OCI-LY7 (cell line): ENCODE results near the gene NAT16. TPM values are rescaled to one million over a fixed set of nuclear protein-coding genes. Genes with fewer than 3 reads are reported as not detected.

Experiments used
- BruUV-seq: library from RNA; stranded (reverse); fragments of 400-500 nt; replicated peaks from 2 replicates; lab custom pipeline; 2021; lab: Mats Ljungman, UMichigan
- CTCF ChIA-PET: fragments of 300-600 bp; sonication (Branson Sonifier 250); formaldehyde crosslinking; loops from one replicate; lab custom pipeline; 2022; ENCODE audit warnings: antibody characterized with exemption; ENCODE audit not compliant: unreplicated experiment; lab: Charles Lee
- POLR2A ChIA-PET: fragments of 300-600 bp; sonication (Branson Sonifier 250); formaldehyde crosslinking; loops from one replicate; lab custom pipeline; 2022; ENCODE audit warnings: antibody characterized with exemption; lab: Charles Lee
- DNase-seq: peaks from one replicate; pipeline ENCODE4 v3.0.0-alpha.2; 2015; ENCODE audit warnings: low spot score
- H2AFZ ChIP-seq: fragments of 200-600 bp; sonication (generic), shearing (Covaris generic); 2 replicates; pipeline ENCODE4 v1.6.1; 2014; ENCODE audit warnings: mild to moderate bottlenecking, antibody characterized with exemption, low read length, moderate library complexity
- H3K27ac ChIP-seq: fragments of 200-600 bp; sonication (generic); 2 replicates; pipeline ENCODE4 v1.5.1; 2014; ENCODE audit warnings: mixed run types, low read depth, mild to moderate bottlenecking, moderate library complexity, low read length, inconsistent platforms; ENCODE audit not compliant: poor library complexity, severe bottlenecking
- H3K36me3 ChIP-seq: fragments of 200-600 bp; sonication (generic); 2 replicates; pipeline ENCODE4 v1.6.1; 2014; ENCODE audit warnings: mild to moderate bottlenecking, antibody characterized with exemption, low read length, moderate library complexity, mixed read lengths; ENCODE audit not compliant: insufficient read depth
- H3K4me1 ChIP-seq: fragments of 200-600 bp; sonication (generic); 2 replicates; pipeline ENCODE4 v1.5.1; 2014; ENCODE audit warnings: mild to moderate bottlenecking, low read length; ENCODE audit not compliant: insufficient read depth, poor library complexity, severe bottlenecking
- H3K4me2 ChIP-seq: fragments of 200-600 bp; sonication (generic); 2 replicates; pipeline ENCODE4 v1.6.1; 2014; ENCODE audit warnings: mild to moderate bottlenecking, low read length
- H3K4me3 ChIP-seq: fragments of 200-600 bp; sonication (generic); 2 replicates; pipeline ENCODE4 v1.5.1; 2014; ENCODE audit warnings: mild to moderate bottlenecking, low read depth, low read length; ENCODE audit not compliant: poor library complexity, severe bottlenecking
- H3K79me2 ChIP-seq: fragments of 200-600 bp; sonication (generic); 2 replicates; pipeline ENCODE4 v1.6.1; 2016; ENCODE audit warnings: low read depth, mild to moderate bottlenecking, low read length, moderate library complexity, mixed read lengths; ENCODE audit not compliant: insufficient read depth
- H3K9me2 ChIP-seq: fragments of 200-600 bp; sonication (generic); 2 replicates; pipeline ENCODE4 v1.6.1; 2016; ENCODE audit warnings: mild to moderate bottlenecking, low read length, mixed read lengths; ENCODE audit not compliant: insufficient read depth
- H3K9me3 ChIP-seq: fragments of 200-600 bp; sonication (generic); 2 replicates; pipeline ENCODE4 v1.6.1; 2014; ENCODE audit warnings: mild to moderate bottlenecking, mixed run types, low read length, mixed read lengths
- H4K20me1 ChIP-seq: fragments of 200-600 bp; sonication (generic); 2 replicates; pipeline ENCODE4 v1.6.1; 2014; ENCODE audit warnings: mild to moderate bottlenecking, antibody characterized with exemption, low read length, moderate library complexity, mixed read lengths; ENCODE audit not compliant: insufficient read depth
- CTCF ChIP-seq: fragments of 200-600 bp; sonication (generic); conservative IDR thresholded peaks from 2 replicates; pipeline ENCODE4 v1.5.1; 2014; ENCODE audit warnings: mild to moderate bottlenecking, antibody characterized with exemption, low read length, moderate library complexity, mixed read lengths
- EZH2phosphoT487 ChIP-seq: fragments of 200-600 bp; sonication (generic); IDR thresholded peaks from 2 replicates; pipeline ENCODE4 v1.6.1; 2018; ENCODE audit warnings: low read depth, borderline replicate concordance, mild to moderate bottlenecking, mixed run types, antibody characterized with exemption, low read length, moderate library complexity, mixed read lengths
- intact Hi-C: fragments of 100-400 bp; cut with micrococcal nuclease; formaldehyde crosslinking; loops from one replicate; pipeline ENCODE4 v1.10.0; 2022; ENCODE audit not compliant: unreplicated experiment
- total RNA-seq, 2 experiments: library from RNA; depleted of rRNA in 1 of 2; stranded (reverse); fragments of >200 nt in 1 of 2; shearing (Covaris generic) in 1 of 2; gene quantifications; 2 replicates each; pipeline ENCODE4 v1.2.3, GENCODE V29; 2014 to 2022

Gene NAT16
- total RNA-seq, 2 experiments from 2014 or later: 0.22 TPM; not detected in 1

GRCh38 chr7:101129603-101130117 is 50.4 kb downstream of the NAT16 start:
- ChIA-PET POLR2A (interaction anchor here (0.7 kb wide), 1 partner anchor 927 kb away, joined by 3 read pairs; no protein-coding TSS in a partner anchor), CTCF (no interaction called here)
- Histone ChIP-seq H3K4me2 (no peak overlapping the region), H3K36me3 (no peaks in the 10 kb centered on the region), H3K4me1 (peaks cover 23% of the 10 kb centered on the region), H3K79me2 (no peaks in the 10 kb centered on the region), H4K20me1 (no peaks in the 10 kb centered on the region), H3K9me3 (no peaks in the 10 kb centered on the region), H3K9me2 (no peaks in the 10 kb centered on the region), H3K27ac (no peak overlapping the region), H3K4me3 (no peak overlapping the region), H2AFZ (no peak overlapping the region)
- no peak for TF ChIP-seq EZH2phosphoT487
- TF ChIP-seq CTCF: no peak
- DNase-seq: no peak
- BruUV-seq: no TSS peak
- intact Hi-C loops: no loop called here

GRCh38 chr7:101128040-101128834 is 51.9 kb downstream of the NAT16 start:
- BruUV-seq: no TSS peak
- Histone ChIP-seq H3K4me1 (peaks cover 23% of the 10 kb centered on the region), H3K27ac (no peak overlapping the region), H3K4me2 (no peak overlapping the region), H3K79me2 (no peaks in the 10 kb centered on the region), H3K9me3 (no peaks in the 10 kb centered on the region), H4K20me1 (no peaks in the 10 kb centered on the region), H3K36me3 (no peaks in the 10 kb centered on the region), H3K4me3 (no peak overlapping the region), H2AFZ (no peak overlapping the region), H3K9me2 (no peaks in the 10 kb centered on the region)
- TF ChIP-seq EZH2phosphoT487 (no peak), CTCF (no peak)
- POLR2A ChIA-PET: interaction anchor here (0.6 kb wide), 1 partner anchor 1915 kb away, joined by 5 read pairs; no protein-coding TSS in a partner anchor
- intact Hi-C loops: no loop called here
- DNase-seq: no peak
- CTCF ChIA-PET: no interaction called here
